ENCODE results near the gene STRADA.

Gene STRADA

GRCh38 chr17:63689479-63689878 is 52.1 kb downstream of the STRADA start:
- Histone ChIP-seq H3K36me3 (peaks cover 97% of the 10 kb centered on the region), H3K27ac (no peak overlapping the region), H4K20me1 (peaks cover 21% of the 10 kb centered on the region), H3K4me1 (peaks cover 9% of the 10 kb centered on the region), H3K9ac (no peak overlapping the region), H3K27me3 (no peaks in the 10 kb centered on the region), H3K4me3 (no peak overlapping the region), H3K4me2 (no peak overlapping the region), H3K9me3 (no peaks in the 10 kb centered on the region)
- no peak for TF ChIP-seq Cebpa-rat (IDR thresholded peaks at IDR 0.05)

DNA sequence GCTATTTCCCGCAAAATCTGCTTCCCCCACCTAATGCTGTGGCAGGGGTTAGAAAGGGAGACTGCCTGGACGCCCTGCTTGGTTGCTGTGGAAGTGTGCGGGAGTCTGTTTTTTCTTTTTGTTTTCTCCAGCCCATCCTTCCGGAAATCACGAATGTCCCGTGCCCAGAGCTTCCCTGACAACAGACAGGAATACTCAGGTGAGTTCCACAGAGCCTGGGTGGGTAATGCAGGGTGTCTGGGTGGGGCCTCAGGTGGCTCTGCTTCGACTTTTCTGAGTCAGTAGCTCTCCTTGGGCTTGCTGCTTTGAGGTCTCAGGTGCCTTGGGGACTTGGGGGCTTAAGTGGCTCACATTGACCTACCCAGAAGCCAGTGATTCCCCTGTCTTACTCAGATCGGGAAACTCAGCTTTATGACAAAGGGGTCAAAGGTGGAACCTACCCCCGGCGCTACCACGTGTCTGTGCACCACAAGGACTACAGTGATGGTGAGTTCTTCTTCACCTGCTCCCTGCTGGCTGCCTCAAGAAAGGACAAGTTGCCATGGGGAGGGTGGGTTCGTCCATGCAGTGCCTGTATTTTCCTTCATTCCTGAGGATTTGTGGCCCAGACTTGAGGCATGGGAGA is 53.1 kb downstream of the STRADA start:
- Histone ChIP-seq H3K27ac (no peak overlapping the region), H3K4me2 (no peak overlapping the region), H3K4me1 (no peaks in the 10 kb centered on the region; the same call in 1 of the 2 replicates), H3K9me3 (no peaks in the 10 kb centered on the region), H3K4me3 (no peak overlapping the region), H3K9ac (no peak overlapping the region), H3K36me3 (peaks cover 97% of the 10 kb centered on the region), H4K20me1 (peaks cover 11% of the 10 kb centered on the region; the same call in 1 of the 2 replicates), H3K27me3 (no peaks in the 10 kb centered on the region)
- no peak for TF ChIP-seq Cebpa-rat (IDR thresholded peaks at IDR 0.05)

- H3K27ac ChIP-seq, result no peak overlapping the region
- no peaks in the 10 kb centered on the region for H3K4me1 ChIP-seq
- no peak for TF ChIP-seq Cebpa-rat (IDR thresholded peaks at IDR 0.05)
- peaks cover 12% of the 10 kb centered on the region for H3K9me3 ChIP-seq
- no peaks in the 10 kb centered on the region for H3K27me3 ChIP-seq
- H3K36me3 ChIP-seq, result peaks cover 97% of the 10 kb centered on the region
- H3K9ac ChIP-seq, result no peak overlapping the region
- H3K4me3 ChIP-seq, result no peak overlapping the region
- H3K4me2 ChIP-seq, result no peak overlapping the region
- H4K20me1 ChIP-seq, result peaks cover 6% of the 10 kb centered on the region; the same call in 1 of the 2 replicates
Observed at GRCh38 chr17:63686138-63686685, 55.4 kb downstream of the STRADA start.

- H3K27ac ChIP-seq, result no peak overlapping the region
- peaks cover 12% of the 10 kb centered on the region for H3K9me3 ChIP-seq
- no peak for TF ChIP-seq Cebpa-rat (IDR thresholded peaks at IDR 0.05)
- no peak overlapping the region for H3K9ac ChIP-seq
- no peak overlapping the region for H3K4me2 ChIP-seq
- H3K36me3 ChIP-seq, result peaks cover 97% of the 10 kb centered on the region
- no peaks in the 10 kb centered on the region for H3K4me1 ChIP-seq
- H4K20me1 ChIP-seq, result no peaks in the 10 kb centered on the region; the same call in 1 of the 2 replicates
- H3K4me3 ChIP-seq, result no peak overlapping the region
- H3K27me3 ChIP-seq, result no peaks in the 10 kb centered on the region
Observed at GRCh38 chr17:63685578-63685977, 56.0 kb downstream of the STRADA start.

DNA sequence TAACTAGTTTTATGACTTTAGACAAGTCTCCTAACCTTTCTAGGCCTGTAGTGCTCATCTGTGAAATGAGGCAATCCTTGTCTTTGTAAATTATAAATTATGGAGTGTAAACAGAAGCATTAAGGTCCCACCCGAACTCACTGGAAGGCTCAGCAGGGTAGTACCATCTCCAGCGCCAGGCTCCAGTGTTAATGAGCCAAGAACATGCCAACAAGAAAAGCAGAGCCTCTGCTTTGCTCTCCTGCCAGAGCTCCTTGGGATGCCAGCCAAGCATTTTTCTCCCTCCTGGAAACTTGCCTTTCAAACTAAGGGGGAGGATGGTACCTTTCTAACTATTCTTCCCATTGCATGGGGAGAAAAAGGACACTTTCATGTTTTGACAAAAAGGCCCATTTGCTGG is 56.6 kb downstream of the STRADA start:
- no peaks in the 10 kb centered on the region for H4K20me1 ChIP-seq
- H3K36me3 ChIP-seq, result peaks cover 97% of the 10 kb centered on the region
- no peak overlapping the region for H3K4me2 ChIP-seq
- TF ChIP-seq Cebpa-rat (IDR thresholded peaks at IDR 0.05), result no peak
- no peak overlapping the region for H3K27ac ChIP-seq
- peaks cover 12% of the 10 kb centered on the region for H3K9me3 ChIP-seq
- no peak overlapping the region for H3K4me3 ChIP-seq
- H3K9ac ChIP-seq, result no peak overlapping the region
- no peaks in the 10 kb centered on the region for H3K27me3 ChIP-seq
- no peaks in the 10 kb centered on the region for H3K4me1 ChIP-seq

DNA sequence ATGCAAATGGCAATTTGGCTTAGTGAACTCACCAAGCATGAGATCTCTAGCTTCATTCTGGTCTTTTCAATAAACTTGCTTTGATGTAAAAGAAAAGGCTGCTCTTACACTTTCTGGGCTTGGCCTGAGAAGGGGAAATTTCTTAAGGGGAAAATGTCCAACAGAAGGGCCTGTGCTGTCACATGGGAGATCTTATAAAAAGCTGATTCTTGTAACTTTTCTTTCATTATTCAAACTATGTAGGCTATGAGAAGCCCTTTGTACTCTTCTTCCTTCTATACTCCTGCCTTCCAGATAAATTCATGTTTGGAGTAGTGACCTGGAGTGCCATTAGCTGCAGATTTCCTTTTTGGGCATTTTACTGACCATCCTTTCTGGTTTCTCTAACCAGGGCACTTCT is 58.6 kb downstream of the STRADA start:
- no peaks in the 10 kb centered on the region for H3K4me1 ChIP-seq
- no peak overlapping the region for H3K9ac ChIP-seq
- TF ChIP-seq Cebpa-rat (IDR thresholded peaks at IDR 0.05), result no peak
- no peaks in the 10 kb centered on the region for H3K27me3 ChIP-seq
- H3K4me3 ChIP-seq, result no peak overlapping the region
- H3K27ac ChIP-seq, result no peak overlapping the region
- H3K4me2 ChIP-seq, result no peak overlapping the region
- H4K20me1 ChIP-seq, result no peaks in the 10 kb centered on the region
- peaks cover 97% of the 10 kb centered on the region for H3K36me3 ChIP-seq
- H3K9me3 ChIP-seq, result peaks cover 12% of the 10 kb centered on the region

- H3K9ac ChIP-seq, result no peak overlapping the region
- H4K20me1 ChIP-seq, result no peaks in the 10 kb centered on the region
- H3K27ac ChIP-seq, result no peak overlapping the region
- H3K27me3 ChIP-seq, result no peaks in the 10 kb centered on the region
- H3K4me1 ChIP-seq, result no peaks in the 10 kb centered on the region
- no peak for TF ChIP-seq Cebpa-rat (IDR thresholded peaks at IDR 0.05)
- no peak overlapping the region for H3K4me3 ChIP-seq
- H3K36me3 ChIP-seq, result peaks cover 97% of the 10 kb centered on the region
- H3K4me2 ChIP-seq, result no peak overlapping the region
- peaks cover 12% of the 10 kb centered on the region for H3K9me3 ChIP-seq
Observed at GRCh38 chr17:63682441-63682840, 59.2 kb downstream of the STRADA start.

- no peak for TF ChIP-seq Cebpa-rat (IDR thresholded peaks at IDR 0.05)
- H3K27ac ChIP-seq, result no peak overlapping the region
- H3K4me2 ChIP-seq, result no peak overlapping the region
- H3K36me3 ChIP-seq, result peaks cover 100% of the 10 kb centered on the region
- no peaks in the 10 kb centered on the region for H3K4me1 ChIP-seq
- H3K9me3 ChIP-seq, result peaks cover 12% of the 10 kb centered on the region
- H4K20me1 ChIP-seq, result peaks cover 1% of the 10 kb centered on the region; the same call in 1 of the 2 replicates
- no peaks in the 10 kb centered on the region for H3K27me3 ChIP-seq
- H3K9ac ChIP-seq, result no peak overlapping the region
- H3K4me3 ChIP-seq, result no peak overlapping the region
Observed at GRCh38 chr17:63681530-63681929, 60.1 kb downstream of the STRADA start.

DNA sequence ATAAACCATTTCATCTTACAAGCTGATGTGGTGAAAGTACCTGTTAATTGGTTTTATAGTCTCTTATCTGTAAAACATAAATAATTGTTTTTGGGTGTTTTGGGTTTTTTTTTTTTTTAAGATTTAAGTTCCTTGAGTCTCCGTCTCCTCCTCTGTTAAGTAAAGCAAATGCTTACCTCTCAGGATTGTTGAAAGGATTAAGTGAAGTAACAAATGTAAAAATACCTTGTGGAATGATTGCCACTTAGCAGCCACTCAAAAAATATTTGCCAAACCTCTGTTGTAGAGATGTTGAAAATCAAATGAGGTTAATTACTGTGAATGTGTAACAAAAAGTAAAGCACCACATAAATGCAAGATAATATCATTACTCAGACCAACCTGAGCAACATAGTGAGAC is 60.9 kb downstream of the STRADA start:
- H4K20me1 ChIP-seq, result peaks cover 9% of the 10 kb centered on the region; the same call in 1 of the 2 replicates
- H3K4me3 ChIP-seq, result no peak overlapping the region
- no peaks in the 10 kb centered on the region for H3K4me1 ChIP-seq
- TF ChIP-seq Cebpa-rat (IDR thresholded peaks at IDR 0.05), result no peak
- H3K9ac ChIP-seq, result no peak overlapping the region
- H3K27ac ChIP-seq, result no peak overlapping the region
- no peaks in the 10 kb centered on the region for H3K27me3 ChIP-seq
- H3K9me3 ChIP-seq, result peaks cover 12% of the 10 kb centered on the region
- peaks cover 100% of the 10 kb centered on the region for H3K36me3 ChIP-seq
- H3K4me2 ChIP-seq, result no peak overlapping the region

GRCh38 chr17:63679214-63679613 is 62.4 kb downstream of the STRADA start:
- Histone ChIP-seq H3K4me2 (no peak overlapping the region), H3K27me3 (no peaks in the 10 kb centered on the region), H3K36me3 (peaks cover 97% of the 10 kb centered on the region), H4K20me1 (peaks cover 16% of the 10 kb centered on the region; the same call in 1 of the 2 replicates), H3K9me3 (peaks cover 12% of the 10 kb centered on the region), H3K4me1 (no peaks in the 10 kb centered on the region), H3K27ac (no peak overlapping the region), H3K9ac (no peak overlapping the region), H3K4me3 (no peak overlapping the region)
- no peak for TF ChIP-seq Cebpa-rat (IDR thresholded peaks at IDR 0.05)

All from BLaER1 (cell line).